NCI-H1436 treated with DMSO at 0.1 percent for 48 hours (cell line): Measurements from ENCODE around the gene C14orf132.
"Not testable (repeated sequence)": the region's sequence is repeated elsewhere in the genome, so short reads cannot be mapped to it uniquely, and the experiment has no call there.

Experiments used
- DNase-seq: peaks from one replicate; lab custom pipeline; 2025; lab: John Stamatoyannopoulos, UW

The C14orf132 gene

DNA sequence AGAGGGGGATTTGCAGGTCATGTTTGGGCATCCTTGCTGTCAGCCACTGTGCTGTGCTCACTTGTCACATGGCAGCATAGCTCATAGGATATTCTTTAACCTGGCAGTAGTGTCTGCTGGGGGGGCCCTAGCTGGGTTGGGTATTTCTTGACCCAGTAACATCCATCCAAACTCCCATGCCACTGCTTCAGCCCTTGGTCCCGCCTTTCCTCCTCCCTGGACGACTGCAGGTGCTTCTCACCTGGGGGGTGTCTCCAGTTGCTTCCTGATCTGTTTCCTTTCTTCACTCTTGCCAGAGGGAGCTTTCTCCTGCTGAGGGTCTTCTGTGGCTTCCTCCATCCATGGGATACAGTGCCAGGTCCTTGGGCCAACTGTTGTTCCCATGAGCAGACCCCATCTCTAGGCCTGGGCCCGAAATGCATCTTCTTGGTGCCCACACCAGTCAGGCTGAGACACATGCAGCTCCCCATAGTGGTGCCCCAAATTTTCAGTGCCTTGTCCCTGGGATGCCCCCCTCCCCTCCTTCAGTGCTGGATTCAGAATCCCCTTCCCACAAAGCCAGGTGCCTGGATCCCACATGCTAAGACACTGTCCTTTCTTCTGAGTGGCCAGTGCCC lies 20.5 kb downstream of the C14orf132 start:
- no peak for DNase-seq

DNA sequence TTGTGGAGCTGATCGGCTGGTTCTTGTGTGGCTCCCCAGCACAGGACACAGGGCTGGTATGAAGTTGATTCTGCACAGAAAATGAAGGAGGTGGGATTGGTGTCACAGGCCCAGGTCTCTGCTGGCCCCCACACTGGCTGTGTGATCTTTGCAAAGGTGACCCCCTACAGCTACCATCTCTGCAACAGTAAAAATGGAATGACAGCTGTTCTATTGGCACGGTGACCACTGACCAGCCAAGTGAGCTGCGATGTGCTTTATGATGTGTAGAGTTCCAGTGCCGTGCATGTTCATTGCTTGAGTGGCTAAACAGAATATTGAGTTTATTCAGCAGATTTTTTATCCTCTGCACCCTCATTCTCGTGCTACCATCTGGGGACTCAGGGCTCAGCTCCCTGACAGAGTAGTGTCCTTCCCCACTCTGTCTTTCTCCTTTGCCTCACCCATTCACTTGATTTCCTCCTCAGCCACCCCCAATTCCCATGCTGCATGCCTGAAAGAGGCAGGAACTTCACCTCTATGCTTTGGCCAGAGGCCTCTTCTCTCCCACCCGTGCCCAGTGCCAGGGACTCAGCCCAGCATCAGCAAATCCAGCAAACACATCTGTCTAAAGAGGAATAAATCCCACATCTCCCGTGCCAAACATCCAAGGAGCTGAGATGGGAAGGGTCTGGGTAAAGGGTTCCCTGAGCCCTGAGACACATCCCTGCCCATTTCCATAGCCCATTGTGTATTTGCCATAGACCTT lies 21.2 kb downstream of the C14orf132 start:
- no peak for DNase-seq

DNA sequence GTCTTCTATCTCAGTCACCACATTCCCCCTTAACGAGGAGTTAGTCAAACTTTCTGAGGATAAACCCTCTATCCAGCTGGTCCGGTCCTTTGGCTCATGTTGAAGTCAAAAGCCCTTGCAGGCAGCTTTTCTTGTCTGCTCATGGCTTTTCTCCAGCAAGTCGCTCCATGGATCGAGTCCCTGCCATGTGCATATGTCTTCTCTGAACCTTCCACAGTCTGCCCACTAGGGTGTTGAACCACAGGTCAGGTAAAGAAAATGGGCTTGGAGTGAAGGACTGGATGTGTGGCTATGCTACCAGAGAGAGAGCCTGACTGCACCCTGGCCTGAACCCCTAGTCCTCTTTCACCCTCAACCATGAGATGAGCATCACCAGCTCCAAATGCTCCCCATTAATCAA lies 22.8 kb downstream of the C14orf132 start:
- no peak for DNase-seq

DNA sequence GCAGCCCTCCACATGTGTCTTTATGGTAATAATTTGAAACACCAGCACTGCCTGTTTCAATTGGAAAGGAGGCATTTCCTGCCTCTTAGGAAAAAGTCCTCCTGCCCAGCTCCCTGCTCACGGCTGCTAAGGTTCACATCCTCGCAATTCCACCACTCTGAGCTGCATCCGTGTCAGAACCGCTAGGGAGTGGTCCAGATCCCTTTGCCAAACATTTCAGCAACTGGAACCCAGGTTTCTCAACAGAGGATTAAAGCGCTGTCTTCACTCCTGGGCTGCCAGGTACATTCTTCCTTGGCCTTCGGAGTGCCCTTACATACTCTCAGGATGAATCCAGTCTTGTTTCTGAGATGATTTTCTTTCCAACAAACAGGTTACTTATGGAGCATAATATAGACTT lies 23.3 kb downstream of the C14orf132 start:
- no peak for DNase-seq

DNA sequence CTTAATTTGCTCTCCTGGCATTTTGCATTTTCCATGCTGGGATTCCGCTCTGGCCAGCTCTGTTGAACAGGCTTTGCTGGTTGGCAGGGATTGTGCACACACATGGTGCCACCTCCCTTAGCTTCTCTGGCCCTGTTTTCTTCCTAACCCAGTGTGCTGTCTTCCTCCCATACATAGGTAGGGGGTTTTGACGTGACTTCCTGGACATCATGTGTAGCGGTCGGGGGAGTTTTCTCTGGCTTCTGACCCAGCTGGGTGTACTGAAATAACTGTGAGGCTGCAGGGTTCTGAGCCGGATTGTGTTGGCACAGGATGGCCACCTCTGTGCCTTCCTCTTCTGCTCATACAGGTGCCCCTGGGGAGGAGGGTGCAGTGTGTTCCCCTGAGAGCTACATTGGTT lies 25.7 kb downstream of the C14orf132 start:
- no peak for DNase-seq

DNA sequence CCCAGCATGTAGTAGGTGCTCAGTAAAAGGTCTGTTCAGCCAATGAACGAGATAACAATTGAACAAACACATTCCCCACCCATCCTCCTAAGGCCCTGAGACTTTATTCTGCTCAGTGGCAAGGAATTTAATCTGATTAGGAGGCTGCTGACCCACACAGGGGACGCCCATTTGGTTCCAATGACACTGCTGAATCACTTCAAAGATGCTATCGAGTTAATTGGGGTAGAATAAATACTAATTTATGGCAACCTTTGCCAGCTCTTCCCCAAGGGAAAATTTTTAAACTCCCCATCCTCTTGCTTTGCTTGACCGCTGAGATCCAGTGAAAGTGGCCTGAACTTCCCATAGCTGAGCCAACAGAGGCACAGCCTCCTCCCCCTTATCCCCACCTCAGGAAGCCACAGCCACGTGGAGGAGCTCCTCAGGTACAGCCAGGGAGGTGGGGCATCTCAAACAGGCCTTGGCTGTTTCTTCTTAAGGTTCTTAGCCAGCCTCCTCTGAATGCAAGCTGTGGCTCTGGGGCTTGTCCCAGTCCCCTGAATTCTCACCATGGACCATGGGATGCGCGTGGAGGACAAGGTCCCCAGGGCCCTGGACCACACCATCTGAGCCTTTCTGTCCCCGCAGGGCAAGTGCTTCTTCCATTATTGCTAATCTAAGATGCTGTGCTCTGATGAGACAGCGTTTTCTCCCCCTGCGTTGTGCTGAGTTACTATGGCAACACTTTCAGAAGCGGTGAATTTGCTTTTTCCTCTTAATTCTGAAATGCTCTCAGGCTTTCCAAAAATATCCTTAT lies 26.7 kb downstream of the C14orf132 start:
- DNase-seq, result no peak

DNA sequence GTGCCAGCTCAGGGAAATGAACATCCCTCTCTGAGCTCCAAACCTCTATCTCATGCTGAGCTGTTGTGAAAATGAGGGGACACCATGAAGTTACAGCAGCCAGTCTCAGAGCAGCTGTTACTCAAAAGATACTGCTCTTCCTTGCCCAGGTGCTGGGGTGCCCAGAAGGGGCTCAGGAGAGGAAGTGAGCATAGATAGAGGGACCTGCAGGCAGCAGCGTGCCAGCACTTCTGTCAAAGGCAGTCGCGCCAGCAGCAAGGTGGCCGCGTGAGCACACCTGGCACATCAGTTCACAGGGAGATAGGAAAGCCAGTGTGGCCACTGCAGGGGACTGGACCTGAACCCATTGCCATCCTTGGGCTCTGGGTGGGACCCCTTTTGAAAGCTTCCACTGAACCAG lies 27.8 kb downstream of the C14orf132 start:
- DNase-seq, result no peak

DNA sequence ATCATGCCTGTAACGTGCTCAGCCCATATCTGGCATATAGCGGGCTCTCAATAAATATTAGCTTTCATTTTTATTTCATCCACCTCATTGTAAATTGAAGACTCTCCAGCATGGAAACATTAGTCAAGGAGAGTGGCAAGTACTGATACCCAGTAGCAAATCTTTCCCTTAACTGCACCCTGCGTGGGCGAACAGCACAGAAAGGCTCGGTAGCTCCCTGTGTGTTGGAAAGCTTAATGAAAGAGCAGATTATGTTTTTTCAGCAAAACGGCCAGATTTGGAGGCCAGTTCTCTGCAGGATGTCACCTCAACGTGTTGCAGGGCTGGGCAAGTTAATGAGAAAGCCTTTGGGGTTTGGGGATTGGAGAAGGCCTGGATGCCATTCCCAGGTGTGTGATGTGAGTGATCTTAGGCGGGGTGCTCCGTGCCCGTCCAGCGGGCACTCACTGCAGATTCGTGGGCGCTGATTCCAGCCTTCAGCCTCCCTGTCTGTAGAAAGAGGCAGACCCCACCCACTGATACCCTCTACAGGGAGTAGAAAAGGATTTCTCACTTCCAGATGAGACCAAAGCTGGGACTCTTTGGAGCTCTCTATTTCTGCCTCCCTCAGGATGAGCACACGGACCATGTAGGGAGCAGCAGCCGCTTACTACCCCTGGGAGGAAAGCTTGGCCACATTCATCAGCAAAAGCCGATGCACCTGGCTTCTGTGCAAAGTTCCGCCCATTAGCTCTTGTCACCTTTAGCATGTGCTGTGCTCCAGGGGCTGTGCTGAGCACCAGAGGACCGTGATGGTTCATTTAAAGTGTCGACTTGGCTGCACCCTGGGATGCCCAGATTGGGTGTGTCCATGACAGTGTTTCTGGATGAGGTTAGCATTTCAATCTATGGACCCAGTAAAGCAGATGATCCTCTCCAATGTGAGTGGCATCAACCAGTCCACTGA lies 29.1 kb downstream of the C14orf132 start:
- no peak for DNase-seq

DNA sequence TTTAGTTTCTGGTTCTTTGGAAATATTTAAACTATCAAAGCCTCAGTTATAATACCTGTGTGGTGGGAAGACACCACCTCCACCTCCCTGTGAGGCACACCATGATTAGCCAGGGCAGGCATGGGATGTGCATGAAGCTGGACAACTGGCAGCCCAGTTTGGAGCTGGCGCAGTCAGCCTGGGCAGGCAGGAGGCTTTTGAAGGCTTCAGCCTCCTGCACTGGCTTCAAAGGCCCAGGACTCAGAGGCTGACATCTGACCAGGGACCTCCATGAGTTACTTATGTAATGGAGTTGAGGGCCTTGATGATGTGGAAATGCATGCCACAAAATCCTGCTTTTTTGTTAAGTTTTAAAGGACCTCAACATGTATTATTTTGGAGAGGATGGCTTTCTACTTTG lies 30.3 kb downstream of the C14orf132 start:
- no peak for DNase-seq

DNA sequence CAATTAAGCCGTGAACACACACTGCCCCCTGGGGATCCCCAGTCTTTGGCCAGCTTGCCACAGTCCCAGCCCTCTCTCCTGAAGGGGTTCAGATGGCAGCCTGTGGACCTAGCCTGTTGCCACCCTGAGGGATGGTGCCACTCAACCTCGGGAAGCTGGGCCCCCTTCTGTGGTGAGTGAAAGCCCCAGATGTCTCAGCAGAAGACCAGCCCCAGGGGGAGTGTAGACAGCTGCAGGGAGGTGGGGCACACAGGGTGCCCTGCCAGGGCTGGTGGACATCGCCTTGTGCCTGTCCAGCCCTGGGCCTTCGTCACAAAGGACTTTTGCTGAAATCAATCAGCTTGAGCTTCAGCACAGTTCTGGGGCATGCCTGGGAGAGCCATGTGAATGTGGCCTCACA lies 32.4 kb downstream of the C14orf132 start:
- DNase-seq, result no peak

DNA sequence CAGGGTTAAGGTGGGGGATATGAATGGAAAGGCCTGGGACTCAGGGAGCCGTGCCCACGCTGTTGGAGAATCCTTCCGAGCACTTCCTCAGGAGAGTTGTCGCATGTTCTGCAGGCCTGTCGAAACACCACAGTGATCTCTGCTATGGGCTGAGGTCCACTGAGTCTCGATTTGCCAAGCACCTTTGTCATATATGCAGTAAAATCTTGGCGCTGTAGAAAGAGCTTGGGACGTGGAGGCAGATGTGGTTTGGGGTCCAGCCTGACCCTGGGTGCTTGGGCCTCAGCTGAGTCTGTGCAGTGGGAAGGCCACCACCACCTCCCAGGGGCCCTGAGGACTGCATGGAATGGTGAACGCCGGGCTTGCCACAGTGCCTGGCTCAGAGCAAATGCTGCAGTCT lies 32.9 kb downstream of the C14orf132 start:
- no peak for DNase-seq

DNA sequence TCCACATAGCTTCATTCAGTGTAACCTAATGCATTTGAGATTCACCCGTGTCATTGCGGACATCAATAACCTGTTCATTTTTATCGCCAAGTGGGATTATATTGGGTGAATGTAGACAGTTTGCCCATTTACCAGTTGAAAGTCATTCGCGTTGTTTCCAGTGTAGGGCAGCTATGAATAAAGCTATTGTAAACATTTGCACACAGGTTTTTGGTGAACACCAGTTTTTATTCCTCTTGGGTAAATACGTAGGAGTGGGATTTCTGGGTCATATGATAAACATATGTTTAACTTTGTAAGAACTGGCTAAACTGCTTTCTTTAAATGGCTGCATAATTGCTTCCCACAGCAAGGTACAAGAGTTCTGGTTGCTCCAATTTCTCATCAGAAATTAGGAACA lies 33.6 kb downstream of the C14orf132 start:
- no peak for DNase-seq

DNA sequence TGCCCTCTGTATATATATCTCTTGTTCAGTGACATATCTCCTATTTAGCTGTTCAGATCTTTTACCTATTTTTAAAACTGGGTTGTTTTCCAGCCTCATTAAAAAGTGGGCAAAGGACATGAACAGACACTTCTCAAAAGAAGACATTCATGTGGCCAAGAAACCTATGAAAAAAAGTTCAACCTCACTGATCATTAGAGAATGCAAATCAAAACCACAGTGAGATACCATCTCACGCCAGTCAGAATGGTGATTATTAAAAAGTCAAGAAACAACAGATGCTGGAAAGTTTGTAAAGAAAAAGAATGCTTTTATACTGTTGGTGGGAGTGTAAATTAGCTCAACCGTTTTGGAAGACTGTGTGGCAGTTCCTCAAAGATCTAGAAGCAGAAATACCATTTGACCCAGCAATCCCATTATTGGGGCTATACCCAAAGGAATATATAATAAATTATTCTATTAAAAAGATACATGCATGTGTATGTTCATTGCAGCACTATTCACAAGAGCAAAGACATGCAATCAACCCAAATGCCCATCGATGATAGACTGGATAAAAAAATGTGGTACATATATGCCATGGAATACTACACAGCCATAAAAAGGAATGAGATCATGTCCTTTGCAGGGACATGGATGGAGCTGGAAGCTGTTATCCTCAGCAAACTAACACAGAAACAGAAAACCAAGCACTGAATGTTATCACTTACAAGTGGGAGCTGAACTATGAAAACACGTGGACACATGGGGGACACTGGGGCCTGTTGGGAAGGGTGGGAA lies 34.3 kb downstream of the C14orf132 start:
- not testable (repeated sequence) for DNase-seq

DNA sequence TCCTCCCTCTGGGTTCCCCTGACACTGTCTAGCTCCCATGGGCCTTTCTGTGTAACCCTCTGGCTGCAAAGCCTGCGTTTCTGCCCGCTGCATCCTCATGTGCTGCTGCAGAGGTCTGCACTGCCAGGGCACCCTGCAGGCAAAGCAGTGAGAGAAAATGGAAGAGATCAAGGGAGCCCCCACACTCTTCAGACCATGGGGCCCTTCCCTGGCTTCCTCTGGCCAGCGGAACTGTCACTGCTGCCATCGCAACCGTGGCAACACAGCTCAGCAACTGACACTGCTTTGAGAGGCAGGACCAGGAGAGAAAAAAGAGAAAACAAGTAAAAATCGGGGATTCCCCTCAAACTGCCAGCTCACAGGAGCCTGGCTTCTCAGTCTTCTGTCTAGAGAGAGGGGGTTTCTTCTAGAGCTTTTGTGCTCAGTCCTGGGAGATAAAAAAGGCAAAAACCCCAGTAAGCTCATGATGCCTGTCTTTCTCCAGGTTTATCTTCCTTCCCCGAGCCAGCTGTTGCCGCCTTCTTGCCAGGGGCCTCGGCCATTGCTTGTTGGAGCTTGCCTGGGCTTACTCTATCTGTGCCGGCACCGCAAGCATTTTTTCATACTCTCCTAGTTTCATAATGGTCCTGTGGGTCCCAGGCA lies 38.9 kb downstream of the C14orf132 start:
- DNase-seq, result no peak

DNA sequence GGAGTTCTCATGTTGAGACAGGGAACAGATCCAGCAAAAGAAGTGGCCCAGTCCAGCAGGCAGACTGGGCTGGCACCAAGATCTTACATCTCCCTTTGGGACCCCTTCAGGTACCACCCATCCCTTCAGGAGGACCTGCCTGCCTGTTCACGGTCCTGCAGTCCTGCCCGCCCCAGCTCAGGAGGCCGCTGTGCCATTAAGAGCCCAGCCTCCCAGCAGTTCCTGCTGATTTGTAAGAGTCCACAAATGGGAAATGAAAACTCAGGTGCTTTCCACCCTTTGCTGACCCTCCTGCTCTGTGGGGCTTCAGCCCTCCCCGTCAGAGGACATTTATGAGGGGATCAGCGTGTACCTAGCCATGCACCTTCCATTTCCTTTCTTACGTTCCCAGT lies 39.5 kb downstream of the C14orf132 start:
- DNase-seq, result no peak

DNA sequence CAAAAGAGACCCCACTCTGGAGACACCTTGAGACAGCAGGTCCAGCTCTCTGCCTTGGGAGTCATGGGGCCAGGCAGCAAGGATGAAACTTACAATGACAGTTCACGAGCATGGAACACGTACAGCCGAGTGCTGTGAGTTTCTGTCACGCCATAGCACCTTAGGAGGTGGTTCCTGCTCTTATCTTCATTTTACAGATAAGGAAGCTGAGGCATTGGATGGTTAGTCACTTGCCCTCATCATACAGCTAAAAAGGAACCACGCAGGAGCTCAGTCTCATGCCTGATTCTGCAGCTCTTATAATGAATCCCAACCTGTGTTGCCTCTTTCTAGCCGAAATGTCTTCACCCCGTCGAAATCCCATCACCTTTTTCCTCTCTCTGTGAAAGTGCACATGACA lies 39.9 kb downstream of the C14orf132 start:
- DNase-seq, result no peak

DNA sequence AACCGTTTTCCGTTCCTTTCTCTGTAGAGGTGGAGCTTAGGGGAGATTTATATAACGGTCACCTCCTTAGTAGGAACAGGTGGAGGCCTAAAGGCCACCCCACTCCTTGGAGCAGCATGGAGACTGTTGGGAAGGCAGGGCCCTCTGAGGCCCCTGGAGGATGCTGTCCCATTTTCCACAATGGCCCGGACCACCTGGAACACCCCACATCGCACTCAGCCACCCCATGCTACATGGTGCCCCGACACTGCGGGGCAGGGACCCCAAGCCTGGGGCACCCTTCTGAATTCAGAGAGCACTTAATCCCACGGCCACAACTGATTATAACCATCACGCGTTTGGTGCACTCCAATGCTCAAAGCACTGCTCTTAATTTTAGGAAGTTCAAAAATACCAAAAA lies 41.4 kb downstream of the C14orf132 start:
- DNase-seq, result no peak

DNA sequence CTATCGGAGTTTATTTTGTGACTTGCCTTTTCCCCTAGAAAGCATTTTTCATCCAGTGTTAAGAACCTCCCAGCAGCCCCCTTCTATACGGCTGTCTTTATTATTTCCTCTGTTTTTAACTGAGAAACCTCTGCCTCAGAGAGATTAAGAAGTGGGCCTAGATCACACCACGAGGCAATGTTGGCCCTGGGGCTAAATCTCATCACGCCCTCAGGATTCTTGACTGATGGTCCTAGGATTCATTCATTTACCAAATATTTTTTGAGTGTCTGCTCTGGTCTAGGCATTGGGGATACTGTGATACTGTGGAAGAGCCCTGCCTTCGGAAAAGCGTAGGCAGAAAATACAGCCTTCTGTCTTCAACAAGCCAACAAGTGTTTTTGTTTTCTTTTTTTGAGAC lies 42.1 kb downstream of the C14orf132 start:
- DNase-seq, result no peak

DNA sequence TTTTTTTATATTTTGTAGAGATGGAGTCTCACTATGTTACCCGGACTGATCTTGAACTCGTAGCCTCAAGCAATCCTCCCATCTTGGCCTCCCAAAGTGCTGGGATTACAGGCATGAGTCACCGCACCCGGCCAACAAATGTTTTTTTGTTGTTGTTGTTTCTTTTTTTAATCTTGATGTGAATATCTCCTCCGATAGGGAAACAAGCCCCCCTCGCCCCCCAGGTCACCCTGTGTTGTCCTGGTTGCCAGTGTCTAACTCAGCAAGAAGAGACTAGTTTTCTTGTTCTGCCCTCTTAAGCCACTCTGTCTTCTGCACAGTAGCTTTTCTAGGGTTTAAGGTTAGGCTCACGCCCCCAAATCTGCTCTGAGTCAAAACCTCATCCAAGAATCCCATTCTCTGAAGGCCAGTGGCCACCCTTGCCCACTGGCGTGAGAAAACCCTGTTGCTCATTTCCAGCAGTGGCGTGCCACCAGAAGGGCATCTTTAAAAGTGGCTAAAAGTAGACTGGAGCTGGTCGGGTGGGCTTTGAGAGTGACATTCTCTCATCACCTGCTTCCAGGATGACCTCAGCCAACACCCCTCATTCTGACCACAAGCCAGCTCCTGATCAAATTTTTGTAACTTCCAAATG lies 42.7 kb downstream of the C14orf132 start:
- no peak for DNase-seq
